Forelimb muscle (tissue), 1 donor: ENCODE results near the gene FAM124A. TPM values are rescaled to one million over a fixed set of nuclear protein-coding genes. Genes with fewer than 3 reads are reported as not detected.
"Not testable (repeated sequence)": the region's sequence is repeated elsewhere in the genome, so short reads cannot be mapped to it uniquely, and the experiment has no call there.

ENCODE experiments used
- DNase-seq: peaks from one replicate; pipeline ENCODE4 v3.0.0-alpha.2; 2013; ENCODE audit warnings: low read depth
- polyA plus RNA-seq: library from polyadenylated mRNA; unstranded; fragments of 120-200 nt; gene quantifications from one replicate; pipeline ENCODE4 v1.2.1, GENCODE V29; 2013; ENCODE audit not compliant: insufficient read length

Gene FAM124A
- polyA plus RNA-seq, 1 donor, result 1.6 TPM

- no peak for DNase-seq
Measured at GRCh38 chr13:51270623-51271415, 48.6 kb downstream of the FAM124A start.

- no peak for DNase-seq
Measured at GRCh38 chr13:51271528-51272085, 49.4 kb downstream of the FAM124A start.

GRCh38 chr13:51275101-51275500 lies 52.9 kb downstream of the FAM124A start:
- no peak for DNase-seq

- DNase-seq, result no peak
Measured at GRCh38 chr13:51276636-51277035, 54.4 kb downstream of the FAM124A start.

- no peak for DNase-seq
Measured at GRCh38 chr13:51277928-51278327, 55.7 kb downstream of the FAM124A start.

GRCh38 chr13:51278426-51279130 lies 56.4 kb downstream of the FAM124A start:
- no peak for DNase-seq

- no peak for DNase-seq
Measured at GRCh38 chr13:51280379-51280940, 58.3 kb downstream of the FAM124A start.

GRCh38 chr13:51282322-51282721 lies 60.1 kb downstream of the FAM124A start:
- DNase-seq, result no peak

- not testable (repeated sequence) for DNase-seq
Measured at GRCh38 chr13:51282923-51283322, 60.7 kb downstream of the FAM124A start.

GRCh38 chr13:51283371-51283770 lies 61.2 kb downstream of the FAM124A start:
- DNase-seq, result no peak

- DNase-seq, result no peak
Measured at GRCh38 chr13:51284339-51284738, 62.1 kb downstream of the FAM124A start.

GRCh38 chr13:51286135-51287002 lies 64.2 kb downstream of the FAM124A start:
- DNase-seq, result peak; percentile 39

- DNase-seq, result no peak
Measured at GRCh38 chr13:51287758-51288157, 65.6 kb downstream of the FAM124A start.

GRCh38 chr13:51288254-51288653 lies 66.1 kb downstream of the FAM124A start:
- DNase-seq, result not testable (repeated sequence)

GRCh38 chr13:51291341-51291740 lies 69.1 kb downstream of the FAM124A start:
- no peak for DNase-seq

GRCh38 chr13:51292000-51292565 lies 69.9 kb downstream of the FAM124A start:
- DNase-seq, result no peak

GRCh38 chr13:51297556-51297955 lies 75.4 kb downstream of the FAM124A start:
- DNase-seq, result no peak

- DNase-seq, result no peak
Measured at GRCh38 chr13:51298812-51299211, 76.6 kb downstream of the FAM124A start.

GRCh38 chr13:51303063-51303552 lies 80.9 kb downstream of the FAM124A start:
- no peak for DNase-seq

GRCh38 chr13:51303882-51304281 lies 81.7 kb downstream of the FAM124A start:
- DNase-seq, result no peak
